DOHH2 (cell line): ENCODE results near the gene COL23A1.

Source experiments
- H3F3A ChIP-seq: fragments of 200-600 bp; sonication (generic), shearing (Covaris generic); 2 replicates; pipeline ENCODE4 v1.6.0; 2016; ENCODE audit warnings: antibody characterized with exemption, mild to moderate bottlenecking; ENCODE audit not compliant: control insufficient read depth, insufficient read depth
- H3K27ac ChIP-seq: fragments of 200-600 bp; sonication (generic); 2 replicates; pipeline ENCODE4 v1.5.1; 2014; ENCODE audit warnings: low read depth, mild to moderate bottlenecking, low read length, moderate library complexity
- H3K27me3 ChIP-seq: fragments of 200-600 bp; sonication (generic); 2 replicates; pipeline ENCODE4 v1.6.1; 2014; ENCODE audit warnings: mild to moderate bottlenecking, low read length, mixed read lengths; ENCODE audit not compliant: control insufficient read depth
- H3K36me3 ChIP-seq: fragments of 200-600 bp; sonication (generic); 2 replicates; pipeline ENCODE4 v1.6.1; 2014; ENCODE audit warnings: mild to moderate bottlenecking, low read length, moderate library complexity, mixed read lengths; ENCODE audit not compliant: control insufficient read depth
- H3K4me1 ChIP-seq: fragments of 200-600 bp; sonication (generic); 2 replicates; pipeline ENCODE4 v1.6.1; 2014; ENCODE audit warnings: mild to moderate bottlenecking, low read length, mixed read lengths; ENCODE audit not compliant: control insufficient read depth
- H3K4me2 ChIP-seq: fragments of 200-600 bp; sonication (generic); 2 replicates; pipeline ENCODE4 v1.6.0; 2014; ENCODE audit warnings: mild to moderate bottlenecking, low read length, moderate library complexity
- H3K4me3 ChIP-seq: fragments of 200-600 bp; sonication (generic); 2 replicates; pipeline ENCODE4 v1.5.1; 2014; ENCODE audit warnings: mild to moderate bottlenecking, low read length, mixed read lengths
- H3K79me2 ChIP-seq: fragments of 200-600 bp; sonication (generic); 2 replicates; pipeline ENCODE4 v1.6.1; 2014; ENCODE audit warnings: mild to moderate bottlenecking, low read length, mixed read lengths; ENCODE audit not compliant: control insufficient read depth
- H3K9me2 ChIP-seq: fragments of 200-600 bp; sonication (generic); replicated peaks from 2 replicates; pipeline ENCODE4 v1.6.1; 2014; ENCODE audit warnings: mild to moderate bottlenecking, low read length, mixed read lengths; ENCODE audit not compliant: control insufficient read depth
- H3K9me3 ChIP-seq: fragments of 200-600 bp; sonication (generic); 2 replicates; pipeline ENCODE4 v1.6.1; 2014; ENCODE audit warnings: antibody characterized with exemption, low read length, mixed read lengths; ENCODE audit not compliant: control insufficient read depth, insufficient read depth
- H4K20me1 ChIP-seq: fragments of 200-600 bp; sonication (generic); 2 replicates; pipeline ENCODE4 v1.6.0; 2014; ENCODE audit warnings: low read depth, mild to moderate bottlenecking, antibody characterized with exemption, low read length, moderate library complexity; ENCODE audit not compliant: control insufficient read depth, insufficient read depth
- EZH2phosphoT487 ChIP-seq: fragments of 200-600 bp; sonication (generic); IDR thresholded peaks from 2 replicates; pipeline ENCODE4 v1.6.1; 2017; ENCODE audit warnings: borderline replicate concordance, mild to moderate bottlenecking, antibody characterized with exemption, low read length, moderate library complexity, mixed read lengths
- TF ChIP-seq, protein P1 (sequence below): fragments of 200-600 bp; sonication (generic); IDR thresholded peaks from one replicate; pipeline ENCODE4 v1.5.1; 2014; ENCODE audit warnings: antibody characterized with exemption, mild to moderate bottlenecking, low read depth, low read length; ENCODE audit not compliant: poor library complexity, severe bottlenecking

Gene COL23A1

DNA sequence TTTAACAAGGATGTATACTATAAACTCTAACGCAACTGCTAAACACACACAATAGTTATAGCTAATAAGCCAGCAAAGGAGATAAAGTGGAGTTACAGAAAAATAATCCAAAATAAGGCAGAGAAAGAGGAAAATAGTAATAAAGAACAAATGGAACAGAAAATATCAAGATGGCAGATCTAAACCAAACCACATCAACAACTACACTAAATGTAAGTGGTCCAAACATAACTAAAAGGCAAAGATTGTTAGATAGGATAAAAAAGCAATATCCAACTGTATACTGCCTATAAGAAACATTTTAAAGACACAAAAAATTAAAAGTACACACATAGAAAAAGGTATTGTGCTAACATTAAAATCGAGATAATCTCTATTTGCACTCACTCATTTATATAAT lies 5.6 kb upstream of the COL23A1 start:
- H3K36me3 ChIP-seq: peaks cover 24% of the 10 kb centered on the region
- no peak overlapping the region for H3K4me2 ChIP-seq
- no peak for TF ChIP-seq EZH2phosphoT487
- TF ChIP-seq, protein P1, sequence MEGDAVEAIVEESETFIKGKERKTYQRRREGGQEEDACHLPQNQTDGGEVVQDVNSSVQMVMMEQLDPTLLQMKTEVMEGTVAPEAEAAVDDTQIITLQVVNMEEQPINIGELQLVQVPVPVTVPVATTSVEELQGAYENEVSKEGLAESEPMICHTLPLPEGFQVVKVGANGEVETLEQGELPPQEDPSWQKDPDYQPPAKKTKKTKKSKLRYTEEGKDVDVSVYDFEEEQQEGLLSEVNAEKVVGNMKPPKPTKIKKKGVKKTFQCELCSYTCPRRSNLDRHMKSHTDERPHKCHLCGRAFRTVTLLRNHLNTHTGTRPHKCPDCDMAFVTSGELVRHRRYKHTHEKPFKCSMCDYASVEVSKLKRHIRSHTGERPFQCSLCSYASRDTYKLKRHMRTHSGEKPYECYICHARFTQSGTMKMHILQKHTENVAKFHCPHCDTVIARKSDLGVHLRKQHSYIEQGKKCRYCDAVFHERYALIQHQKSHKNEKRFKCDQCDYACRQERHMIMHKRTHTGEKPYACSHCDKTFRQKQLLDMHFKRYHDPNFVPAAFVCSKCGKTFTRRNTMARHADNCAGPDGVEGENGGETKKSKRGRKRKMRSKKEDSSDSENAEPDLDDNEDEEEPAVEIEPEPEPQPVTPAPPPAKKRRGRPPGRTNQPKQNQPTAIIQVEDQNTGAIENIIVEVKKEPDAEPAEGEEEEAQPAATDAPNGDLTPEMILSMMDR: no peak
- no peaks in the 10 kb centered on the region for H3K79me2 ChIP-seq
- peaks cover 3% of the 10 kb centered on the region; the same call in 1 of the 2 replicates for H3F3A ChIP-seq
- no peaks in the 10 kb centered on the region for H3K27me3 ChIP-seq
- no peak overlapping the region for H3K27ac ChIP-seq
- peaks cover 23% of the 10 kb centered on the region for H3K9me3 ChIP-seq
- no peaks in the 10 kb centered on the region for H3K9me2 ChIP-seq
- no peak overlapping the region for H3K4me3 ChIP-seq
- no peaks in the 10 kb centered on the region for H4K20me1 ChIP-seq
- no peaks in the 10 kb centered on the region for H3K4me1 ChIP-seq

DNA sequence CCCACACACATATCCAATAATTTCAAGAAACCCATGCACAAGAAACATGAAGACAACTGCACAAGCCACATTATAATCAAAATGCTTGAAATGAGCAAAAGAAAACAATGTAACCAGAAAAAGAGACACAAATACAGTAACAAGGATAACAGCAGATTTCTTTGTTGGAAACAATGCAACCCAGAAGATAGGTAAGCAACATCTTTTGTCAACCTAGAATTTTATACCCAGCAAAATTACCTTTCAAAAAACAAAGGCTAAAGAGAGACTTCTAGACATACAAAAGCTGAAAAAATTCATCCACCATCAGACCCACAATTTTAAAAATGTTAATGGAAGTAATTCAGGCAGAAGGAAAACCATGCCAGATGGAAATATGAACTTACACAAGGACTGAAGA lies 5.0 kb upstream of the COL23A1 start:
- no peak overlapping the region for H3K27ac ChIP-seq
- H3K9me3 ChIP-seq: peaks cover 23% of the 10 kb centered on the region
- H3K4me3 ChIP-seq: no peak overlapping the region
- no peak for TF ChIP-seq EZH2phosphoT487
- TF ChIP-seq, protein P1: no peak
- peaks cover 3% of the 10 kb centered on the region; the same call in 1 of the 2 replicates for H3F3A ChIP-seq
- no peak overlapping the region for H3K4me2 ChIP-seq
- no peaks in the 10 kb centered on the region for H3K9me2 ChIP-seq
- peaks cover 18% of the 10 kb centered on the region for H3K36me3 ChIP-seq
- no peaks in the 10 kb centered on the region for H3K4me1 ChIP-seq
- no peaks in the 10 kb centered on the region for H3K79me2 ChIP-seq
- no peaks in the 10 kb centered on the region for H3K27me3 ChIP-seq
- H4K20me1 ChIP-seq: no peaks in the 10 kb centered on the region

DNA sequence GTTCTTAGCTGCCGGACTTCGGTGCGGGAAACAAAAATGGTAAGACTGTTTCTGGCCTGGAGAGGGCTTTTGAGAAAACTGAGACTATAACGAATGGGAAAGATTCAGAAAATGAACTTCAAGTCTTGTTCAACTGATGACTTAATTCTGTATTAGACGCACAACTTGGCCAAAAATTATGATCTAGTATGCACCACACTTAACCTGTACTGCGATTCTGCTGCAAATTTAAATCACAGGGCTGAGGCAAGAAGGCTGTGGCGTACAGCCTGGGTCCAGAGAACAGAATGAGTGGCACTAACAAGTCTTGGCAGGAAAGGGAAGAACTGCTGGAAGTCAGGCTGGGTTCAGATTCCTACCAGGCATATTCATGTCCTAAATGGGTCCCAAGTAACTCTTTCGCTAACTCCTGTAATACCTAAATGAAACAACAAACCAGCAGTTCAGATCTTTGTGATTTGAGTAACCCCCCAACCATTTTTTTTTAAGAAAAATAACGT lies 781 bp upstream of the COL23A1 start:
- no peak overlapping the region for H3K4me2 ChIP-seq
- TF ChIP-seq, protein P1: no peak
- TF ChIP-seq EZH2phosphoT487: no peak
- no peaks in the 10 kb centered on the region for H3K9me2 ChIP-seq
- no peaks in the 10 kb centered on the region for H3K27me3 ChIP-seq
- no peaks in the 10 kb centered on the region for H3K36me3 ChIP-seq
- peaks cover 14% of the 10 kb centered on the region for H3K9me3 ChIP-seq
- no peak overlapping the region for H3K27ac ChIP-seq
- no peaks in the 10 kb centered on the region for H3K79me2 ChIP-seq
- no peak overlapping the region for H3K4me3 ChIP-seq
- no peaks in the 10 kb centered on the region for H3F3A ChIP-seq
- no peaks in the 10 kb centered on the region for H3K4me1 ChIP-seq
- no peaks in the 10 kb centered on the region for H4K20me1 ChIP-seq
